CD4-positive, alpha-beta T cell treated with Interleukin-15 for 4 hours (primary cell): ENCODE results near the gene BFSP2.

ENCODE experiments used
- DNase-seq: peaks from one replicate; pipeline ENCODE4 v3.0.0-alpha.2; 2020; ENCODE audit warnings: low spot score

BFSP2 gene

GRCh38 chr3:133383741-133384140 lies 16.1 kb upstream of the BFSP2 start:
- DNase-seq, result no peak

GRCh38 chr3:133384331-133385027 lies 15.4 kb upstream of the BFSP2 start:
- DNase-seq, result no peak

GRCh38 chr3:133386876-133387275 lies 13.0 kb upstream of the BFSP2 start:
- DNase-seq, result no peak

DNA sequence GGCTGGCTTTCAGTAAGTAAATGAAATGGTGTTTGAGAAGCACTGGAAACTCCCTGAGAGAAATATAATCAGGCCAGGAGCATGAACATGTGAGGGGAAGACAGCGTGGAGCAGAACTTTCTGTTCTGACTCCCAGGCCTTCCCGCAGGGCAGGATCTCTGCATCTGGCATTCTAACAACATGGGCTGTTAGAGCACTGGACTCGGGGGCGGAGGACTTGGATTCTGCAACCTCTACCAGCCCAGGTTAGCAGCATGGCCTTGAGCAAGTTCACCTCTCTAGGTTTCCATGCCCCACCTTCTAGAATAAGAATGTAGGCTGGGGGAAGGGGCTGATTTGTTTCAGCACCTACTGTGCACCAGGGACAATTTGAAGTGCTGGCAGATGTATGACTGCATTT lies 12.5 kb upstream of the BFSP2 start:
- no peak for DNase-seq

GRCh38 chr3:133388696-133389395 lies 11.0 kb upstream of the BFSP2 start:
- DNase-seq, result no peak

DNA sequence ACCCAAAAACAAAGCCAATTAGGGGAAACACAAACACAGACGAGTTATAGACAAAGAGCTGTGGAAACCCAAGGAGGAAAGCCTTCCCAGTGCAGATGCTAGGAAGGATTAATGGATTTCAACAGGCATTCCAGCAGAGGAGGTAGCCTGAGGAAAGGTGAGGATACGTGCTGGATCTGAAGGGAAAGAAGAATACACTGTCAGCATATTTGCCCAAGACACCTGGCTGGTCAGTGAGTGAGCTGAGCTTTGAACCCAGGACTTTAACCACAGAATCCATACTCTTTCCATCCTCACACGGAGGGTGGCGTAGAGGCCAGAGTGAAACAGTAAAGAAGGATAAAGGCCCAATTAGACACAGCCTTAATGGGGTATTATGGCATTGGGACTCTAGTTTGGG lies 9.1 kb upstream of the BFSP2 start:
- no peak for DNase-seq

GRCh38 chr3:133393204-133393603 lies 6.7 kb upstream of the BFSP2 start:
- no peak for DNase-seq

DNA sequence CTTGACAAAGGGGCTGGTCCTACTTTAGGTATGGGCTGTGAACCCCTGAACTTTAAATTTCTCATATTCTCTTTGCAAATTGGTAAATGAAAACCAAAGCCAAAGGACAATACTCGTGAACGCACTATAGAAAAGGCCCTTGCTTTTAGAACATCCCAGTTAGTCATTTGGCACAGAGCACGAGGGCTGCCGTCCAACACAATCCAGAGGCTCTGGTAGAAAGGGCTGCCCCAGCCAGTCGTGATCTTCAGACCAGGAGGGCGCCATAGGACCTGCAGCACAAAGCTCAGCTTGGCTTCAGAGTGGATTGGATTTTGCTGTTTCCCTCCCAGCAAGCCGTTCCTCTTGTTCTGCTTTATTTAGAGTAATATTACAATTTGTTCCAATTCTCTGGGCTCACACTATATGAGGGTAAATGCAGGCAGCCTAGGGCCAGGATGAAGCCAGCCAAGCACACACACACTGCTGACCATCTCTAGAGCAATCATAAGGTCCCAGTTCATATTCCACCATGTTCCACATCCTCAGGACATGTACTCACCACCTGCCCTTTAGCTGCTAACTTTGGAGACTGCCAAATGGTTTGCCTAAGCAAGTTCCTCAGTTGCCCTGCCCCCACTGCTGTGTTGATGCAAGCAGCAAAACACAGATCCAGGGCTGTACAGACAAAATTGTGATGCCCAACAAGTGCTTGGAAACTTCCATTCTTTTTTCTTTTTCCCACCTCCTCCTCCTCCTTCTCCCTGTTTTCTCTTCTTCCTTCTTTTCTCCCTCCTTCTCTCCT lies 6.0 kb upstream of the BFSP2 start:
- no peak for DNase-seq

DNA sequence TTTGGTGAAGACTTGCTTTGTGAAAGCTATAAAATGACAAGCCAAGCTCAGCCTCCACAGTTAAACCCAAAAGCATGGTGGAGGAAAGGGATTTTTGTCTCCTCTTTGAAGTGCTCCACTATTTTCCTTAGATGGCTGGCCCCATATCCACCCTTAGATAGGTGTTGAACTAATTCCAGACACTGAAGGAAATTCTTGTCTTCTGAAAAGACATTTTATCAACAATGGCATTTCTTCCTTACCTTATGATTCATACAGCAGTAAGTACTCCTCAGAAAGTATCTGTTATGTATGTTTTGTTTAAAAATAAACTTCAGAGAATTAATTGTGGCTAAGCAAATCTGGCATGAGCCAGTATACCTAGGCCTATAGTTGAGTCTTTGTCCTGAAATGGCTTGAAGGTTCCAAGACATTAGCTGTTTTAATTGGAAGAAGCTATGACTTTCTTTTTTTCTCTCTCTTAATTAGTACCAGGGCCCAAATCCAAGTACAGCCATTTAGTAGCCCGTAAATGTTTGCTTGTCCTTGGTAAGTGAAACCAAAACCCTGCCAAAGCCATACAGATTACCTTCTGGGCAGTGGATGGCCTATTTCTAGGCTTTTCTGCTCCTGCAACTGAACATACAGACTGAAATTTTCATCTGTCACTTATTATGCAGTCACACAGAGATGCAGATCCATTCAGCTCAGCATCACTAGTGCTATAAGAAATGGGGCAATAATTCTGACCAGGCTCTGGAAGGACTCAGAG lies 5.1 kb upstream of the BFSP2 start:
- DNase-seq, result no peak

- DNase-seq, result no peak
These were observed 3.0 kb upstream of the BFSP2 start for GRCh38 chr3:133396906-133397305.

DNA sequence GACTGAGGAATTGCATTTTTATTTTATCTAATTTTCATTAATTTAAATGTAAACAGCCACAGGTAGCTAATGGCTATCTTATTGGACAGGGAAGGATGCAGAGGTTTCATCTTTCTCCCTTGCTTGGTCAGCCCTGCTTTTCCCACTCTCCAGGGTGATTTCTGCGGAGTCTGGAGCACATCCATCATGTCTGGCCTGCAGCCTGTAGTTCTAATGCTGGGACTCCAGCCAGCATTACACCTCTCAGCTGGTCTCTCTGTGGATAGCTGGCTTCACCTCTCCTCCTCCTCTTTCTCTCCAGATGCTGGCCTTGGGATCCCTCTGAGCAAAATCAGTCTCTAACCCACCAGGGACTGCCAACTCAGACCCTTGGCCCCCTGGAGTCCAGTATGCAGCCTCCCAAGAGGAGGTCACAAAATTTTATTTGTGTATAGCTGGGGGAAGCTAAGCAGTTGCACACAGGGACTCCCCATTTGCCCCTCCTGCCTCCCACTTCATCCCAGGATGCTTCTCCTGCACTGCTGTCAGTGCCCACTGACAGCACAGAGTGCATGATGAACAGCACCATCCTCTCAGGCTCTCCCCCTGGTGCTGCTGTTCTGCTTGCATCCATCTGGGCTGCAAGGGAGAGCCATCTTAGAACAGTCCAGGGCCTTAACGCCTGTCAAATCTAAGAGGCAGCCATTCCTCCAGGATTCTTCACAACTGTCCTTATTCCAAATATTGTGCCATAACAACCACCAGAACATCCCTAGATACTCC lies 1.7 kb downstream of the BFSP2 start:
- no peak for DNase-seq

DNA sequence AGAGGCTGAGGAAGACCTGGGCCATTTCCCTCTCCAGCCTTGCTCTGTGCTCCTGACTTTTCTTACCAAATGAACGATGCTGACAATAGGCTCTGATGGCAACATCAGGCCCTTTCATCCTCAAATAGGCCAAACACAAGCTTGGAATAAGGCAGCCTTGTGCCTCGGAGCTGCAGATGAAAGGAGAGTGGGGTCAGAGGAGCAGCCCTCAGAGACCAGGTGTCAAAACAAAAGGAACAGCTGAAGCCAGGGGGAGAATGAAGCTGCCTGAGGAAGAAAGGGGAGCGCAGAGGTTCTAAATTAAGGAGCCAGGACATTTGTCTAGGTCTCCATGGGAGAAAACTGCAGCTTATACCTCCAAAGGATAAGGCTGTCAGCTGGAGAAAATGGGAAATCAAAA lies 5.1 kb downstream of the BFSP2 start:
- no peak for DNase-seq

DNA sequence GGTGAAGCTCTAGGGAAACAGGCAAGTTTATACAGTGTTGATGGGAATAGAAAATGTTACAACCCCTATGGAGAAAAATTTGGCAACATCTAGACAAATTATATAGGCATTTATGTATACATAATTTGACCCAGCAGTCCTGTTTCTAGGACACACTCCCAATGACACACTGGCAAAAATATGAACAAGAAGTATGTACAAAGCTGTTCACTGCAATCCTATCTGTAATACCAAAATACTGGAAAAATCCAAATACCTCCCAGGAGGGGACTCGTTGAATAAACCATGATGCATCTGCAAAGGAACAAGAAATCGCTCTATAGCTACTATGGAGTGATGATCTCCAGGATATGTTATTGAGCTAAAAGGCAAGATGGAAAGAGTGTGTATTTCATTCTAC lies 8.5 kb downstream of the BFSP2 start:
- DNase-seq, result no peak

GRCh38 chr3:133408961-133409360 lies 9.1 kb downstream of the BFSP2 start:
- DNase-seq, result no peak

DNA sequence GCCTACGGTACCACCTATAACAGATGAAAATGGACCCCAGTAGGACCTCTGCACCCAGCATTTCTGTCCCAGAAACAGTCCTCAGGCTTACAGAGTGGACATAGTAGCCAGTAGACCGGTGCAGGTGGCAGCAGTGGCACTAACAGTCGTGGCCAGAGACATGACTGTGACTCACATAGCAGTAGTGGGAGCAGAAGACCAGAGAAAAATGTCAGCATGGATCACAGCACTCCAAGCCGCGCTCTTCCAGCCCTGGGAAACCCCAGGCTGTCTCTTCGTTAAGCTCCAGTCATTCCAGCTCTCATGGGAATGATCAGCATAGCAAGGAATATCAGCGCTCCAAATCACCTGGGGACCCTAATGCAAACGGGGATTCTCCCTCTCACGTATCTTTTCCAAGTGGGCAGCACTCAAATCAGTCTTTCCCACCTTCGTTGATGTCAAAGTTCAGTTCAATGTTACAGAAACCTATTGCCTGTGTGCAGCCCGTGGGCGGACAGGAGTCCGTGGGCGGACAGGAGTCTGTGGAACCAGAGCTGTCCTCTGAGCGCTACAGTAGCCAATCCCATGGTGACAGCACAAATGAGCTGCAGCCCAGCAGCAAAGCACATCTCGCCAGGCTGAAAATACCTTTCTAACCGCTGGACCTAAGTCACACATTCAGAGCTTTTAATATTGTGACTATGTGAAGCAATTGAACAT lies 10.5 kb downstream of the BFSP2 start:
- no peak for DNase-seq

DNA sequence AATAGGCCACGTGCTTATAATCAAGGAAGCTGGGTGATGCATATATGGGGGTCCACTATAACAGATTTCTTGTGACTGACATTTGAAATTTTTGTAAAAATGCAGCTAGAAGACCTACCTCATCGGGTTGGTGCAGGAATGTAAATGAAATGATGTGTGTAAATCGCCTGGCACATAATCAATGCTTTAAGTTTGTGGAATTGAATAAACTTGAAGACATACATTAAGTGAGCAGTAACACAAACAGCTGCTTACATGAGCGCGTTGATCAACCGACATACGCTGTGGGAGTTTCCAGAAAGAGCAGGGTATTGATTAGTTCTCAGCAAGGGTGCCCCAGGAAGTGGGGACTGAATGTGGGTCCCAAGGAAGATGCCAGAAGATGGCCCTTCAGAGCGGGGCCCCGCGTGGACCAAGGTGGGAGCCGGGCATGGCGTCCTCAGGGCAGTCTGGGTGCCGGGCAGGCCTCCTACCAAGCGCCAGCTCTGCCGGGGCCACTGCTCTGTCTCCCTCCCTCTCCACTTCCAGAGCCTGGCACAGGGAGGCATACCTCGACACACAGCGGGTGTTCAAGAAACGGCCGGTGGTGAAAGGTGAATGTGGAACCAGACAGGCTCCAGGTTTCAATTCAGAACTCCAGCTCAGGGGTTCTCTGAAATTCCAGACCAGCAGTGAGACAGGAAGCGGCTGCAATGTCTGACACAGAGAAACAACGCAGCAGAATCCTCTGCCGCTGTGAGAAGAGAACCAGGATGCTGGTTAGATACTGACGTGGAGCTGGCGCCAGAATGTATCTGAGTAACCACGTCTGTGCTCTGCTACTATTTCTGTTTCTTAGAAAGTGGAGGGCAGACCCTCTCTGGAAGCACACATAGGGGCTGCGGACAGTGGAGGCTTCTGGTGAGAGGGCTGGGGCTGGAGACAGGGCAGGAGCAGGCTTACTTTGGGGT lies 12.6 kb downstream of the BFSP2 start:
- no peak for DNase-seq

DNA sequence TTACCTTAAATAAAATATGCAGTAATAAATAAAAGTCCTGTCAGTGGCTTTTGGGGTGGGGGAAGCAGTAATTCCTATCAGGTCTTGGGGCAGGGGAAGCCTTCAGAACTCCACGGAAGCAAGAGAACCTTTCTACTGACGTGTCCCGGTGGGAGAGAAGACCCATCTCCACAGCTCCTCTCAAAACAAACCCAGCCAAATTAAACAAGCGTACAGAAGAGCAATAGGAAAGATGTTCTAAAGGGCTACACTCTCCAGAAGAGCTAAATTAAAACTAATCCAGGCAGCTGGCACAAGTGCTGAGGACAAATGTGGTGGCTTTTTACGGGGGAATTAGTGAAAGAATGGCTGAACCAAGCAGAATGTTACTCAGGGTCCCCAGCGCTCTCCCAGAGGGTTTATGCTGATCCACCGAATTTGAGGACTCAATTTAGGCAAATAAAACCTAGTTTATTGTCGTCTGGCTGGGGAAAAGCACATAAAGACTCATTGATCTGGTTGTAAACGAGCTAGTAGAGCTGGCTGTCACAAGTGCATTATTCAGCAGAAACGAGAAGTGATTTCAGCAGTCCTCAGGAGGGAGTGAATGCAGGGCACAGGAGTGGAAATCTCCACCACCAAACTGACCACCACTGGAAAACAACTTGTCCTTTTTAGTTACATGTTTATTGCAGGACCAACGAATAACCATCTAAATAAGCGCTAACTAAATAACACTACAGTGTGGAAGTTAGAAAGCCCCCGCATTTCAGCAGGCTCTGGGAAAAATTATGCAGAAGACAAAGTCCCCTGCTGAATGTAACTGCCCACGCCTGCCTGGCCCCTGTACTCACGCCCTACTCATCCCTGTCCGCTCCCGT lies 13.5 kb downstream of the BFSP2 start:
- DNase-seq, result no peak

- no peak for DNase-seq
These were observed 14.2 kb downstream of the BFSP2 start for GRCh38 chr3:133414021-133414392.

DNA sequence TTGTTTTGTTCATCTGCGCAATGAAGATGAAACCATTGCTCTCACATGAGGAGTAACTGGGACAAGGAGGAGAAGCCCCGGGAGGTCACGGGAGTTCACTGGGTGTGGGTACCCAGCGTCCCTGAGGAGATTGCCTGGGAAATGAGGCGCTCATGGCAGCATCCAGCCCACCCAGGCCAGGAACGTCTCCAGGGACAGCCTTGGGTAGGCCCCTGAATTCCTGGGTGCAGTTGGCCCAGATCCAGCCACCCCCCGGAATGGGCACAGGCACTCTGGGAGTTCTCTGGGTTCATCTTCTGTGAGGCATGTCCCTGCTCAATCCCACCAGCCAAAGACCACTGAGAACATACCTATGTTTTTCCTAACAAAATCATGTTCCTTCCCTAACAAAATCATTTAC lies 18.5 kb downstream of the BFSP2 start:
- no peak for DNase-seq
